Effector memory CD4-positive, alpha-beta T cell (primary cell): Measurements from ENCODE around the gene CASP6.
"Not testable (repeated sequence)": the region's sequence is repeated elsewhere in the genome, so short reads cannot be mapped to it uniquely, and the experiment has no call there.

Experiments
- DNase-seq, 3 donors: peaks; one replicate each; pipeline ENCODE4 v3.0.0-alpha.2; 2020
- H3K27ac ChIP-seq: 2 replicates; pipeline ENCODE4 v1.7.0; 2013; ENCODE audit warnings: mild to moderate bottlenecking, low read length, moderate library complexity; ENCODE audit not compliant: insufficient read depth, poor library complexity, severe bottlenecking
- H3K27me3 ChIP-seq: replicated peaks from 2 replicates; pipeline ENCODE4 v1.7.0; 2013; ENCODE audit warnings: mild to moderate bottlenecking, low read length; ENCODE audit not compliant: insufficient read depth, control insufficient read depth, poor library complexity, severe bottlenecking
- H3K36me3 ChIP-seq: 2 replicates; pipeline ENCODE4 v1.7.0; 2013; ENCODE audit warnings: mild to moderate bottlenecking, low read length, moderate library complexity; ENCODE audit not compliant: control insufficient read depth, insufficient read depth
- H3K4me1 ChIP-seq: 2 replicates; pipeline ENCODE4 v1.7.0; 2013; ENCODE audit warnings: low read length, mild to moderate bottlenecking; ENCODE audit not compliant: control insufficient read depth, insufficient read depth, poor library complexity, severe bottlenecking
- H3K4me3 ChIP-seq: 2 replicates; pipeline ENCODE4 v1.7.0; 2013; ENCODE audit warnings: low read length, low read depth, mild to moderate bottlenecking; ENCODE audit not compliant: insufficient read depth, poor library complexity, severe bottlenecking
- H3K9me3 ChIP-seq: 2 replicates; pipeline ENCODE4 v1.7.0; 2013; ENCODE audit warnings: mild to moderate bottlenecking, low read length, moderate library complexity; ENCODE audit not compliant: control insufficient read depth

CASP6 gene

DNA sequence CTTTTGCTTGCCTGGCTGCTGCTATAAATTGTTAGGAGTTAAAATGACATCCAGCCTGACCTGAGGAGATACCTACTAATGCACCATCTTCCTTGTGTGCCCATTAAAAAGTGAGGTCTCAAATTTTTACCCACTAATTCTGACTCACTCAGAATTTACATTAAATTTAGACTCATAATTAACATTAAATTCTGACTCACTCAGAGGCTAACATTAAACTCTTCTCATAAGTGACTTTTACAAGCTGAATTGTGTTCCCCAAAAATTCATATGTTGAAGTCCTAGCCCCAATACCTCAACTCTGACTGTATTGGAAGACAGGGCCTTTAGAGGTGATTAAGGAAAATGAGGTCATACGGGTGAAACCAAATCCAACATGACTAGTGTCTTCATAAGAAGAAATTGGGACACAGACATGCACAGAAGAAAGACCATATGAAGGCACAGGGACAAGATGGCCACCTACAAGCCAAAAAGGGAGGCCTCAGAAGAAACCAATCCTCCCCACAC is 11.8 kb downstream of the CASP6 start:
- Histone ChIP-seq H3K27ac (peak overlapping the region; percentile 40), H3K4me3 (no peak overlapping the region), H3K4me1 (peaks cover 14% of the 10 kb centered on the region), H3K27me3 (no peaks in the 10 kb centered on the region), H3K9me3 (no peaks in the 10 kb centered on the region), H3K36me3 (peaks cover 35% of the 10 kb centered on the region)
- DNase-seq = no peak

DNA sequence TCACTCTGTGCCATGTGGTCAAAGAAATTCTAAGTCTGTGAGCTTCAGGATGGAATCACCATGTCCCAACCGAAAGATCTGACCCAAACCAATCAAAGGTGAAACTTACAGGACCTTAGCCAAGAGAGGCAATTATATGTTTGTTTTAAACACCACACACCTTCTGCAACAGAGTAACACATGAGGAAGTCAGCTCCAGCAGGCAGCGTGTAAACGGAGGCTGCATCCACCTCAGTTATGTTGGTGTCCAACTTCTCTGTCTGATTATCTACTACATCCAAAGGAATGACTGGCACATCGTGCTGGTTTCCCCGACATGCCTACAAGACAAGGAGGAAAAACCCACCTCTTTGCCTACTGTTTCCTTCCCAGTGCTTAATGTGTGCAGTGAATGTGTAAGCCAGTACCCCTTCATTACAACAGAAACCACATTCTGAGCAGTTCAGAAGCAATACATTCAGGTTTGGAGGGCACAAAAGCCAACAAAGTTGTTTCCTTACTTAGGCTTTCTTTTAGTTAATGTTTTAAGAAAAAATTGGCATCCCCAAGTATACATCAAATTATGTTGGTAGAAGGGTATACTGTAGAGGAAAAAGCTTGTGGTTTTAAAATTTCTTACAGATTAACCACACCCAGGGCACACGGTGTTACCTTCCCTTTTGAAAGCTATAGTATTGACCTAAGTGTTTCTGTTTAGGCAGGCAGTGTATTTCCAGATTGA is 12.4 kb downstream of the CASP6 start:
- H3K4me1 ChIP-seq = peaks cover 14% of the 10 kb centered on the region
- no peak for DNase-seq
- no peaks in the 10 kb centered on the region for H3K9me3 ChIP-seq
- H3K4me3 ChIP-seq = no peak overlapping the region
- H3K27me3 ChIP-seq = no peaks in the 10 kb centered on the region
- peak overlapping the region; percentile 40 for H3K27ac ChIP-seq
- H3K36me3 ChIP-seq = peaks cover 35% of the 10 kb centered on the region

DNA sequence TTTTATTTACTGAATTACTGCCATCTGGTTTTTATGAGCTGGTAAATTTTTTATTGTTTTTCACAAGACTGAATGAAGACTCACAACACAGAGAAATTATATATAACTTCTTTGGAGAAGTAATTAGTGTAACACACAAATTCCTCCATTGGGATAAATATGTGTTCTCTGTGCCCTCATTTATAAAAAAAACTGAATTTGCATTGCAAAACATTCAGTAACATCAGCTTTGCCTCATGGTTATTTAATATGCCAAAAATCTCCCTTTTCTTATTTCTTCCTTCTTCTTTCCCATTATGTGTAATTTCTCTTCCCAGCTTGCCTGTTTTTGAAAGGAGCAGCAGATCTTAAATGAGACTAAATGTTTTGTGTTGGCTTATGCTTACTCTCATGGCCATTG is 18.5 kb downstream of the CASP6 start:
- Histone ChIP-seq H3K4me1 (no peaks in the 10 kb centered on the region), H3K36me3 (peaks cover 25% of the 10 kb centered on the region), H3K27ac (no peak overlapping the region), H3K27me3 (no peaks in the 10 kb centered on the region), H3K4me3 (no peak overlapping the region), H3K9me3 (no peaks in the 10 kb centered on the region)
- DNase-seq = no peak

DNA sequence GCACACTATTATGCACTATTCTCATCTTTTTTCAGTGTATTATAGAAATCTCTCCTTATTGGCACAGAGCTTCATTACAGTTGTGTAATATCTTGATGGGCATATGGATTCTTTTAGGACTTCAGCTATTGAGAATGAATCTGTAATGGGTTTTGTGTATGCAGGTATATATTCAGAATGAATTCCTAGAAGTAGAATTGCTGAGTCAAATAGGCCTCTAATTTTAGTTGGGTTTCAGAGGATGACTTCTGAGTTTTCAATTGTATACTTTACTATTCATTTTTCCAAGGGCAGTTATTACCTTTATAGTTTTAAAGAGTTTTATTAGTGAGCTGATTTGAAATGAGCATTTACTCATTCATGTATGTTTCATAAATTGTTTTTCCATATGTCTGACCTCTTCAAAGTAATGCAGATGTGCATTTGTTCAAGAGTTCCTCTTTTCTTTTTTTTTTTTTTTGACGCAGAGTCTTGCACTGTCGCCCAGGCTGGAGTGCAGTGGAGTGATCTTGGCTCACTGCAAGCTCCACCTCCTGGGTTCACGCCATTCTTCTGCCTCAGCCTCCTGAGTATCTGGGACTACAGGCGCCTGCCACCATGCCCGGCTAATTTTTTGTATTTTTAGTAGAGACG is 19.5 kb downstream of the CASP6 start:
- no peak for DNase-seq
- Histone ChIP-seq H3K4me3 (no peak overlapping the region), H3K27me3 (no peaks in the 10 kb centered on the region), H3K36me3 (peaks cover 17% of the 10 kb centered on the region), H3K4me1 (no peaks in the 10 kb centered on the region), H3K27ac (no peak overlapping the region), H3K9me3 (no peaks in the 10 kb centered on the region)

DNA sequence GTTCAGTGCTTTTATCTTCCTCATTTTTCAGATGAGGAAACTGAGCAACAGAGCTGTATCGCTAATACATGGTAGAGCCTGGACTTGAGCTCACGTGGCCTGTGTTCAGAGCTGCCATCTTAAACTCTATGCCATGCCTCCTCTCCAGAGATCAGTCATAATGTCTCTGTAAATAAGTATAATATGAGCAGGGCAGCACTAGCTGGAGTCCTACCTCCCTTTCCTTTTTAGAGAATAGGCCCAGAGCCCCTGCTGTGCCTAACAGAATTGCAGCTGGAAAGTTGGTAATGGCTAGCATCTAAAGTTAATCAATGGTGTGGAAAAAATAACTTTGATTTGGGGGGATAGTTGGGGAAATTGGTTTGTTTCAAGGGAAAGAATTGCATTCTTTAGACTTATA is 20.4 kb downstream of the CASP6 start:
- Histone ChIP-seq H3K4me1 (no peaks in the 10 kb centered on the region), H3K4me3 (no peak overlapping the region), H3K27me3 (no peaks in the 10 kb centered on the region), H3K36me3 (peaks cover 12% of the 10 kb centered on the region), H3K27ac (no peak overlapping the region), H3K9me3 (no peaks in the 10 kb centered on the region)
- DNase-seq = no peak

DNA sequence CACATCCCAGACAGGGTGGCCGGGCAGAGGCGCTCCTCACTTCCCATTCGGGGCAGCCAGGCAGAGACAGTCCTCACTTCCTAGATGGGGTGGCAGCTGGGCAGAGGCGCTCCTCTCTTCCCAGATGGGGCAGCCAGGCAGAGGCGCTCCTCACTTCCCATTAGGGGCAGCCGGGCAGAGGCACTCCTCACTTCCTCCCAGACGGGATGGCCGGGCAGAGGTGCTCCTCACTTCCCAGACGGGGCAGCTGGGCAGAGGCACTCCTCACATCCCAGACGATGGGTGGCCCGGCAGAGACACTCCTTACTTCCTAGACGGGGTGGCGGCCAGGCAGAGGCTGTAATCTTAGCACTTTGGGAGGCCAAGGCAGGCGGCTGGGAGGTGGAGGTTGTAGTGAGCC is 24.3 kb downstream of the CASP6 start:
- not testable (repeated sequence) for H3K27me3 ChIP-seq, H3K4me3 ChIP-seq, DNase-seq, H3K36me3 ChIP-seq, H3K27ac ChIP-seq, H3K4me1 ChIP-seq, H3K9me3 ChIP-seq

DNA sequence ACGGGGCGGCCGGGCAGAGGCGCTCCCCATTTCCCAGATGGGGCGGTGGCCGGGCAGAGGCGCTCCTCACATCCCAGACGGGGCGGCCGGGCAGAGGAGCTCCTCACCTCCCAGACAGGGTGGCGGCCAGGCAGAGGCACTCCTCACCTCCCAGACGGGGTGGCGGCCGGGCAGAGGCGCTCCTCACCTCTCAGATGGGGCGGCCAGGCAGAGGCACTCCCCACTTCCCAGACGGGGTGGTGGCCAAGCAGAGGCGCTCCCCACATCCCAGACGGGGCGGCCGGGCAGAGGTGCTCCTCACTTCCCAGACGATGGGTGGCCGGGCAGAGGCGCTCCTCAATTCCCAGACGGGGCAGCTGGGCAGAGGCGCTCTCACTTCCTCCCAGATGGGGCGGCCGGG is 24.8 kb downstream of the CASP6 start:
- not testable (repeated sequence) for H3K27ac ChIP-seq, DNase-seq, H3K9me3 ChIP-seq, H3K4me3 ChIP-seq, H3K36me3 ChIP-seq, H3K27me3 ChIP-seq, H3K4me1 ChIP-seq

DNA sequence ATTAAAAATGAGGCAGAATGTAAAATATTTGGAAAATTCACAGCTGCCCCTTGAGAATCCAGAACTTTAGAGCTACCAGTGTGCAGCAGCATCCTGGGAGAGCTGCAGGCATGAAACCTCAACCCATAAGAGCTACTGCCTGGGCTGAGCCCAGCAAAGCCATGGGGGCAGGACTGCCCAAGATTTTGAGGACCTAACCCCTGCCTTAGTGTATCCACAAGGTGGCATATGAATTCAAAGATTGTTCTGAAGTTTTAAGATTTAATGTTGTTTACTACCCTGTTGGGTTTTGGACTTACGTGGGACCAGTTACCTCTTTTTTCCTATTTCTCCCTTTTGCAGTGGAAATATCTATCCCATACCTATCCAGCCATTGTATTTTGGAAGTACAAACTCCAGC is 26.4 kb downstream of the CASP6 start:
- no peak overlapping the region for H3K27ac ChIP-seq
- no peak overlapping the region for H3K4me3 ChIP-seq
- H3K9me3 ChIP-seq = no peaks in the 10 kb centered on the region
- H3K4me1 ChIP-seq = no peaks in the 10 kb centered on the region
- H3K27me3 ChIP-seq = no peaks in the 10 kb centered on the region
- DNase-seq = no peak
- no peaks in the 10 kb centered on the region for H3K36me3 ChIP-seq

DNA sequence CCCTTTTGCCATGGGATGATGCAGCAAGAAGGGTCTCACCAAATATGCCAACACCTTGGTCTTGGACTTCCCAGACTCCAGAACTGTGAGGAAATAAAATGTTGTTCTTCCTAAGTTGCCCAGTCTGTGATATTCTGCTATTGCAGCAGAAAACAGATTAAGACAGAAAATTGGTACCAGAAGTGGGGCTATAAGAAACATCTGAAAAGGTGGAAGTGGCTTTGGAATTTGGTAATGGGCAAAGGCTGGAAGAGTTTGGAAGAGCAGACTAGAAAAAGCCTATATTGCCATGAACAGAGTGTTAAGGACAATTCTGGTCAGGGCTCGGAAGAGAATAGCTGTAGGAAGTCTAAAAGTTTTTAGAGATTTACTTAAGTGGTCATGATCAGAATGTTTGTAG is 27.4 kb downstream of the CASP6 start:
- no peak overlapping the region for H3K4me3 ChIP-seq
- no peaks in the 10 kb centered on the region for H3K27me3 ChIP-seq
- H3K4me1 ChIP-seq = no peaks in the 10 kb centered on the region
- H3K27ac ChIP-seq = no peak overlapping the region
- H3K36me3 ChIP-seq = peaks cover 4% of the 10 kb centered on the region
- DNase-seq = no peak
- no peaks in the 10 kb centered on the region for H3K9me3 ChIP-seq

DNA sequence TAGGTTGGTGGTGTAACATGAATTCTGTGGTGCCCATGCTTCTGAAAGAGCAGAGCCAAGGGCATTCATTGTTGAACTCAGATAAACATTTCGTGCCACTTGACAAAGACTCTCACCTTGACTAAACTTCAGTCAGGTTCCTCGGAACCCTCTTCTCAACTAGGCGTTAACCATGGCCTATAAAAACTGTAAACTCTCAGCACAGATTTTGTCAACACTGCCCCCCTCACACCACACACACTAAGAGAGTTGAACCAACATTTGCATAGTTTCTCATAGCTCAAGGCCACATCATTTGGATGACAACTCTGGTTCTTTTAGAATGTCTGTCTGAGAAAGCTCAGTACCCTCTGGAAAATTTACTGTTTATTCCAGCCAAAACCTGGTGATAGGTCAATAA is 28.1 kb downstream of the CASP6 start:
- H3K36me3 ChIP-seq = peaks cover 6% of the 10 kb centered on the region
- no peak overlapping the region for H3K4me3 ChIP-seq
- DNase-seq = no peak
- no peaks in the 10 kb centered on the region for H3K27me3 ChIP-seq
- no peaks in the 10 kb centered on the region for H3K4me1 ChIP-seq
- no peak overlapping the region for H3K27ac ChIP-seq
- H3K9me3 ChIP-seq = no peaks in the 10 kb centered on the region
